Measurements from ENCODE around the gene IQCK.

Gene IQCK

DNA sequence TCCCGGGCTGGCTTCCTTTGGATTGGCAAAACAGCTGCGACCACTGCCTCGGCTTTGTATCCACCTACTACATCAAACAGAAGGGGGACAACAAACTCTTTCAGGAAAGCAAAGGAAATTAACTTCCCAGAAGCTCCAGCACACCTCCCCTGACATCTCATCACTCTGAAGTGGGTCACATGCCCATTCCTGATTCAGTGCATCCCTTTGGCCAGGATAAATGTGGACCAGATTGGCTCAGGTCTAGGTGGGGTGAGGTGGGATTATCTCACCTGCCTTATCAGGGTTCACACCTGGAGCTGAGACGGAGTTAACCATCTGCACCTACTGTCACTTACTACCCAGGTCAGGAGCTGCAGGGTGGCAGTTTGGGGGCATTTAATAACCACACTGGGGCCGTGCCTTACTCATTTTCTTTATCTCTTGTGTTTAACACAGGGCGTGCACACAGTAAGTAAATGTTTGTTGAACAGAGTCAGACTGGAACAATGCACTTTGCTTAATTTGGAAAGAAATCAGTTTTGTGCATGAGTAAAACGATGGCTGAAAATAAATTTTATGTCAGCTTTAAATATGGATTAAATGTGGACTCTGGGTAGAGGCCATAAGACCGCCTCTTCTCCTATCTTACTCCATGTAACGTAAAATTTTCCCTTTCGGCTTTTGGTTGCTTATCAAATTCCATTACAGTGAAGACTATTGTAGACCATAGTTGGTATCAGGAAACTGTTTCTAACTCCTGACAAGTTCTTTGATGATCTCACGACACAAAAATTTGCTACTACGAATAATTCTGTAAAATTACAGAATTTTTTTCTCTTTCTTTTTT, 36.0 kb downstream of the IQCK start:
- Histone ChIP-seq H3K27me3 (ENCODE audit: insufficient read depth, poor library complexity, severe bottlenecking) (no peaks in the 10 kb centered on the region), H3K4me1 (ENCODE audit: insufficient read depth, poor library complexity, severe bottlenecking) (peaks cover 19% of the 10 kb centered on the region), H3K36me3 (ENCODE audit: low read depth) (no peaks in the 10 kb centered on the region), H3K9me3 (ENCODE audit: severe bottlenecking) (no peaks in the 10 kb centered on the region), H3K4me3 (ENCODE audit: severe bottlenecking) (no peak overlapping the region), H3K27ac (ENCODE audit: poor library complexity, severe bottlenecking) (peak overlapping the region; percentile 44)
- ATAC-seq (ENCODE audit: low read depth) (peak; percentile 70), DNase-seq (ENCODE audit: low spot score) (no peak)
- TF ChIP-seq, protein P1, sequence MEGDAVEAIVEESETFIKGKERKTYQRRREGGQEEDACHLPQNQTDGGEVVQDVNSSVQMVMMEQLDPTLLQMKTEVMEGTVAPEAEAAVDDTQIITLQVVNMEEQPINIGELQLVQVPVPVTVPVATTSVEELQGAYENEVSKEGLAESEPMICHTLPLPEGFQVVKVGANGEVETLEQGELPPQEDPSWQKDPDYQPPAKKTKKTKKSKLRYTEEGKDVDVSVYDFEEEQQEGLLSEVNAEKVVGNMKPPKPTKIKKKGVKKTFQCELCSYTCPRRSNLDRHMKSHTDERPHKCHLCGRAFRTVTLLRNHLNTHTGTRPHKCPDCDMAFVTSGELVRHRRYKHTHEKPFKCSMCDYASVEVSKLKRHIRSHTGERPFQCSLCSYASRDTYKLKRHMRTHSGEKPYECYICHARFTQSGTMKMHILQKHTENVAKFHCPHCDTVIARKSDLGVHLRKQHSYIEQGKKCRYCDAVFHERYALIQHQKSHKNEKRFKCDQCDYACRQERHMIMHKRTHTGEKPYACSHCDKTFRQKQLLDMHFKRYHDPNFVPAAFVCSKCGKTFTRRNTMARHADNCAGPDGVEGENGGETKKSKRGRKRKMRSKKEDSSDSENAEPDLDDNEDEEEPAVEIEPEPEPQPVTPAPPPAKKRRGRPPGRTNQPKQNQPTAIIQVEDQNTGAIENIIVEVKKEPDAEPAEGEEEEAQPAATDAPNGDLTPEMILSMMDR (IDR thresholded peaks at IDR 0.05; ENCODE audit: poor library complexity, severe bottlenecking): no peak

DNA sequence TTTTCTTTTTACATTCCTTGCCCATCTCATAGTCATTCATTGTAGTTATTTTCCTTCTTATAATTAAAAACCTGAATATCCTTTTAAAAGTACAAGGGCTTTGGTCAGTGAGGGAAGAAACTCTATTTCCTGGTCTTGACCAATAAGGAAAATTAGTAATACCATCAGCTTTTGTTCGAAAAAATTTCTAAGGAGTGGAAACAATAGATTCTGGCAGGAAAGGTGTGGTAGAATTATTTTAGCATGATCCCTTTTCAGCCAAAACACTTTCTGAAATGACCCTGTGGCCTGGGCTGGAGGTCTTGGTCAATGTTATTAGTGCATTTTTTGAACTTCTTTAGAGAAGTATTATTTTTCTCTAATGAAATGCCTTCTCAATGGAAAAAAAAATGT, 36.6 kb downstream of the IQCK start:
- H3K4me1 ChIP-seq (ENCODE audit: insufficient read depth, poor library complexity, severe bottlenecking): peaks cover 18% of the 10 kb centered on the region
- H3K9me3 ChIP-seq (ENCODE audit: severe bottlenecking): no peaks in the 10 kb centered on the region
- no peaks in the 10 kb centered on the region for H3K27me3 ChIP-seq (ENCODE audit: insufficient read depth, poor library complexity, severe bottlenecking)
- peak overlapping the region; percentile 44 for H3K27ac ChIP-seq (ENCODE audit: poor library complexity, severe bottlenecking)
- ATAC-seq (ENCODE audit: low read depth) (no peak; the same call in 2 of the 3 replicates), DNase-seq (ENCODE audit: low spot score) (no peak)
- TF ChIP-seq, protein P1 (IDR thresholded peaks at IDR 0.05; ENCODE audit: poor library complexity, severe bottlenecking): no peak
- H3K4me3 ChIP-seq (ENCODE audit: severe bottlenecking): no peak overlapping the region
- no peaks in the 10 kb centered on the region for H3K36me3 ChIP-seq (ENCODE audit: low read depth)

DNA sequence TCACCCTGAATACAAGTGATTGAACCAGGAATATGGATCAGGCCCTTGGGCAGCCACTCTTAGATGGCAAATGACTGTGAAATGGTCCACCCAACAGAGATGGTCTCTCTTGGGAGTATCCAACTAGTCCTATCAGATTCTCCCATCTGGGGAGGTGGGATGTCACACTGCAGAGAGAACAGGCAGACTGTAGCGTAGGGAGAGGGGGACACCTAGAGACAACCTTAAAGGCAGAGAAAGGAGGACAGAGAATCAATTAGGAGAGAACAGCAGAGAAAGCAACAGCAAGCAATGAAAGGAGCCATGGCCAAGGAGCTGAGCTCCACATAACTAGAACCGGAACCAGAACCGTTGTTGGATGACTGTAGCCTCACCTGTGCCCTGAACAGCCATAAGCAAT, 37.2 kb downstream of the IQCK start:
- TF ChIP-seq, protein P1 (IDR thresholded peaks at IDR 0.05; ENCODE audit: poor library complexity, severe bottlenecking): no peak
- no peak for DNase-seq (ENCODE audit: low spot score)
- no peaks in the 10 kb centered on the region for H3K36me3 ChIP-seq (ENCODE audit: low read depth)
- H3K9me3 ChIP-seq (ENCODE audit: severe bottlenecking): no peaks in the 10 kb centered on the region
- H3K27ac ChIP-seq (ENCODE audit: poor library complexity, severe bottlenecking): peak overlapping the region; percentile 44
- H3K4me1 ChIP-seq (ENCODE audit: insufficient read depth, poor library complexity, severe bottlenecking): peaks cover 18% of the 10 kb centered on the region
- ATAC-seq (ENCODE audit: low read depth): no peak
- no peaks in the 10 kb centered on the region for H3K27me3 ChIP-seq (ENCODE audit: insufficient read depth, poor library complexity, severe bottlenecking)
- no peak overlapping the region for H3K4me3 ChIP-seq (ENCODE audit: severe bottlenecking)

DNA sequence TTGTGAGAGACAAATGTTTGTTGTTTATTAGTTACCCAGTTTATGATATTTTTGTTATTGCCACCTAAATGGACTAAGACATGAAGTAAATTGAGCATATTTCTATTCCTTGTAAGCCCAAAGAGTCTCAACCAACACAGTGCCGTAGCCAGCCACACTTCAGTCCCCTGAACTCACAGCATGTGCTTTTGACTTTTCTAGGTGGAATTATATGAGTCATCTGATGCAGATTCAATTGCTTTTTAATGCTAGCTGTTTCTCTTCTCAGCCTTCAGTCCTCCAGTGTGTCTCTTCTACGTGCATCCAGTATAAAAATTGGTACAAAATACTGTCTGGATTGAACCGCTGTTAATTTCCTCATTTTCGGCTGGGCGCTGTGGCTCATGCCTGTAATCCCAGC, 39.0 kb downstream of the IQCK start:
- Histone ChIP-seq H3K27ac (ENCODE audit: poor library complexity, severe bottlenecking) (no peak overlapping the region), H3K27me3 (ENCODE audit: insufficient read depth, poor library complexity, severe bottlenecking) (no peaks in the 10 kb centered on the region), H3K4me3 (ENCODE audit: severe bottlenecking) (no peak overlapping the region), H3K4me1 (ENCODE audit: insufficient read depth, poor library complexity, severe bottlenecking) (peaks cover 18% of the 10 kb centered on the region), H3K9me3 (ENCODE audit: severe bottlenecking) (no peaks in the 10 kb centered on the region), H3K36me3 (ENCODE audit: low read depth) (no peaks in the 10 kb centered on the region)
- DNase-seq (ENCODE audit: low spot score) (no peak), ATAC-seq (ENCODE audit: low read depth) (no peak)
- TF ChIP-seq, protein P1 (IDR thresholded peaks at IDR 0.05; ENCODE audit: poor library complexity, severe bottlenecking): no peak

All from RWPE2 (cell line).